ENCODE measurements around the gene TMEM17. TPM values are rescaled to one million over a fixed set of nuclear protein-coding genes. Genes with fewer than 3 reads are reported as not detected.

The TMEM17 gene
- polyA plus RNA-seq, 3 donors, result 0.08 to 0.26 (median 0.10) TPM

DNA sequence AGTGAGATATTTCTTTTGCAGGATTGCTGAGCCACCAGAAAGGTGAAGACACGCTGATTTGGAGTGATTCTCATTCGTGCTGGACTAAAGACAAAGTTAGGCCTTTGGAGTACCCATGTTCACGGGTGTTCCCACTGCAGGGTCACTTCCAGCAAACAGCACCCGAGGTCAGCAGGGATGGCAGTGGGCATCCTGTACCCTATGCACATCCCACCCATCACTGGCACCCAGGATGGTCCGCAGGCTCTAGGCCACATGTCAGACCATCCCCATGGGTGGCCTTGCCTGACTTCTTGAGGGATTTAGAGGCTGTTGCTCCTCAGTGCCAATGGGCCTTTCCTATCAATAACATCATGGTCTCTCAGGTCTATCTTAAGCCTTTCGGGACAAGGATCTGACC is 39.3 kb upstream of the TMEM17 start:
- H3K4me1 ChIP-seq (ENCODE audit: control insufficient read depth in 1 of 2, insufficient read depth in 2 of 2, low read length in 2 of 2), result no peaks in the 10 kb centered on the region
- H3K27me3 Mint-ChIP-seq (ENCODE audit: low read depth in 3 of 3), result peaks cover 0 to 2% (median 0%) of the 10 kb centered on the region in 3 donors
- TF ChIP-seq, protein P1, sequence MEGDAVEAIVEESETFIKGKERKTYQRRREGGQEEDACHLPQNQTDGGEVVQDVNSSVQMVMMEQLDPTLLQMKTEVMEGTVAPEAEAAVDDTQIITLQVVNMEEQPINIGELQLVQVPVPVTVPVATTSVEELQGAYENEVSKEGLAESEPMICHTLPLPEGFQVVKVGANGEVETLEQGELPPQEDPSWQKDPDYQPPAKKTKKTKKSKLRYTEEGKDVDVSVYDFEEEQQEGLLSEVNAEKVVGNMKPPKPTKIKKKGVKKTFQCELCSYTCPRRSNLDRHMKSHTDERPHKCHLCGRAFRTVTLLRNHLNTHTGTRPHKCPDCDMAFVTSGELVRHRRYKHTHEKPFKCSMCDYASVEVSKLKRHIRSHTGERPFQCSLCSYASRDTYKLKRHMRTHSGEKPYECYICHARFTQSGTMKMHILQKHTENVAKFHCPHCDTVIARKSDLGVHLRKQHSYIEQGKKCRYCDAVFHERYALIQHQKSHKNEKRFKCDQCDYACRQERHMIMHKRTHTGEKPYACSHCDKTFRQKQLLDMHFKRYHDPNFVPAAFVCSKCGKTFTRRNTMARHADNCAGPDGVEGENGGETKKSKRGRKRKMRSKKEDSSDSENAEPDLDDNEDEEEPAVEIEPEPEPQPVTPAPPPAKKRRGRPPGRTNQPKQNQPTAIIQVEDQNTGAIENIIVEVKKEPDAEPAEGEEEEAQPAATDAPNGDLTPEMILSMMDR (IDR thresholded peaks at IDR 0.05), result no peak
- no peaks in the 10 kb centered on the region for H3K4me1 Mint-ChIP-seq
- no peaks in the 10 kb centered on the region for H3K27me3 ChIP-seq (ENCODE audit: control insufficient read depth in 2 of 2, insufficient read depth in 2 of 2, low read length in 2 of 2)
- H3K9me3 Mint-ChIP-seq, result peaks cover 0 to 5% (median 0%) of the 10 kb centered on the region in 7 donors
- no peak overlapping the region for H3K4me2 ChIP-seq (replicated peaks; ENCODE audit: extremely low read depth, low read length, poor library complexity, severe bottlenecking)
- WGBS (ENCODE audit: insufficient coverage), result 90% methylated on average over 5 of the region's 6 CpGs
- intact Hi-C loops (cut with micrococcal nuclease), result no loop called here
- no peaks in the 10 kb centered on the region for H3K36me3 Mint-ChIP-seq
- H3K9ac ChIP-seq (ENCODE audit: insufficient read depth, low read length, poor library complexity, severe bottlenecking), result no peak overlapping the region
- H4K20me1 ChIP-seq (ENCODE audit: insufficient read depth, low read length), result no peaks in the 10 kb centered on the region
- H3K4me3 Mint-ChIP-seq, result no peak overlapping the region
- H3K79me2 ChIP-seq (ENCODE audit: insufficient read depth, low read length), result no peaks in the 10 kb centered on the region
- H3K27ac Mint-ChIP-seq, result no peak overlapping the region
- H3K27ac ChIP-seq (ENCODE audit: low read depth in 1 of 2, low read length in 2 of 2), result no peak overlapping the region
- no peak for DNase-seq
- H3K9me3 ChIP-seq (replicated peaks in 1 of 2; ENCODE audit: control insufficient read depth in 1 of 2, insufficient read depth in 1 of 2, low read length in 2 of 2), result no peaks in the 10 kb centered on the region
- H2AFZ ChIP-seq (ENCODE audit: insufficient read depth, low read depth, low read length, poor library complexity, severe bottlenecking), result no peak overlapping the region
- H3K4me3 ChIP-seq (replicated peaks in 1 of 3; ENCODE audit: low read depth in 2 of 3, low read length in 3 of 3), result no peak overlapping the region
- no peaks in the 10 kb centered on the region for H3K36me3 ChIP-seq (replicated peaks in 1 of 2; ENCODE audit: control insufficient read depth in 1 of 2, insufficient read depth in 2 of 2, low read length in 2 of 2)

DNA sequence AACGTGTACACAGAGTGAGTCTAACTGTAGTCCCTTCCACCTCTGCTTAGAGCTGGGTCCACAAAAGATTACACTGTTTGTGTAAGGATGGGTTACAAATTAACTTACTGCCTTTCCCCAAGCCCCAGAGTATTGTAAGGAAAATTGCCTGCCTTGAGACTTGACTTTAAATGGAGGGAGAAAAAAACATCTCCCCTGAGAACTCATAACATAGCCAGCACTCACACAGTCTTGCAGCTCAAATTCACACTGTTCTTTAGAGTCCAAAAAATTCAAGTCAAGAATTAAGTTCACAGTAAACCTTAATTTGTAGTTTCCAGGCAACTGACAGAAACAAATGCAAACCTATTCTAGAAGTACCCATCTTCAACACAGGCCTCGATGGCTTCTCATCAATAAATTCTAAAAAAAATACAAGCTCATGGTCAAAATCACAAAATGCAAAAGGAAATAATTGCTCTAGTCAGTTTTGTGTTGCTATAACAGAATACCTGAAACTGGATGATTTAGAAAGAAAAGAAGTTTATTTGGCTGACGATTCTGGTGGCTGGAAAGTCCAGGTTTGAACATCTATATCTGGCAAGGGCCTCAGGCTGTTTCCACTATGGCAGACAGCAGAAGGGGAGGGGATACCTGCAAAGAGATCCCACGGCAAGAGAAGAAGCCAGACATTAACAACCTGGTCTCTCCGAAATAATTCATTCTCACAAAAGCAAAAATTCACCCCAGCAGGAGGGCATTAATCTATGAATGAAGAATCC is 34.6 kb upstream of the TMEM17 start:
- WGBS (ENCODE audit: insufficient coverage), result 90% methylated on average over 2 of the region's 5 CpGs
- TF ChIP-seq, protein P1 (IDR thresholded peaks at IDR 0.05), result no peak
- H3K79me2 ChIP-seq (ENCODE audit: insufficient read depth, low read length), result no peaks in the 10 kb centered on the region
- H3K27ac Mint-ChIP-seq, result no peak overlapping the region
- no peaks in the 10 kb centered on the region for H3K27me3 ChIP-seq (ENCODE audit: control insufficient read depth in 2 of 2, insufficient read depth in 2 of 2, low read length in 2 of 2)
- H3K4me1 ChIP-seq (ENCODE audit: control insufficient read depth in 1 of 2, insufficient read depth in 2 of 2, low read length in 2 of 2), result no peaks in the 10 kb centered on the region
- no peak overlapping the region for H3K4me2 ChIP-seq (replicated peaks; ENCODE audit: extremely low read depth, low read length, poor library complexity, severe bottlenecking)
- H2AFZ ChIP-seq (ENCODE audit: insufficient read depth, low read depth, low read length, poor library complexity, severe bottlenecking), result no peak overlapping the region
- no peak overlapping the region for H3K27ac ChIP-seq (ENCODE audit: low read depth in 1 of 2, low read length in 2 of 2)
- no peak overlapping the region for H3K4me3 Mint-ChIP-seq
- no peaks in the 10 kb centered on the region for H3K9me3 ChIP-seq (replicated peaks in 1 of 2; ENCODE audit: control insufficient read depth in 1 of 2, insufficient read depth in 1 of 2, low read length in 2 of 2)
- H3K36me3 ChIP-seq (replicated peaks in 1 of 2; ENCODE audit: control insufficient read depth in 1 of 2, insufficient read depth in 2 of 2, low read length in 2 of 2), result no peaks in the 10 kb centered on the region
- no peak overlapping the region for H3K4me3 ChIP-seq (replicated peaks in 1 of 3; ENCODE audit: low read depth in 2 of 3, low read length in 3 of 3)
- H3K36me3 Mint-ChIP-seq, result no peaks in the 10 kb centered on the region
- no peaks in the 10 kb centered on the region for H3K4me1 Mint-ChIP-seq
- H3K27me3 Mint-ChIP-seq (ENCODE audit: low read depth in 3 of 3), result peaks cover 0 to 4% (median 0%) of the 10 kb centered on the region in 3 donors
- intact Hi-C loops (cut with micrococcal nuclease), result no loop called here
- H3K9me3 Mint-ChIP-seq, result peaks cover 0 to 9% (median 1%) of the 10 kb centered on the region in 7 donors
- H4K20me1 ChIP-seq (ENCODE audit: insufficient read depth, low read length), result no peaks in the 10 kb centered on the region
- DNase-seq, result no peak
- H3K9ac ChIP-seq (ENCODE audit: insufficient read depth, low read length, poor library complexity, severe bottlenecking), result no peak overlapping the region

Measured in CD14-positive monocyte (primary cell).